OCI-LY1 (cell line): Measurements from ENCODE around the gene TMC4.

ENCODE experiments used
- EZH2 ChIP-seq: fragments of 200-600 bp; sonication (generic), shearing (Covaris generic); IDR thresholded peaks from 2 replicates; pipeline ENCODE4 v1.8.0; 2017; ENCODE audit warnings: borderline replicate concordance, mixed run types, mild to moderate bottlenecking, antibody characterized with exemption, low read length, moderate library complexity, mixed read lengths
- TF ChIP-seq, protein P1 (sequence below): fragments of 200-600 bp; sonication (generic), shearing (Covaris generic); IDR thresholded peaks from 2 replicates; pipeline ENCODE4 v1.5.1; 2017; ENCODE audit warnings: mild to moderate bottlenecking, antibody characterized with exemption, low read length, moderate library complexity, mixed read lengths

DNA sequence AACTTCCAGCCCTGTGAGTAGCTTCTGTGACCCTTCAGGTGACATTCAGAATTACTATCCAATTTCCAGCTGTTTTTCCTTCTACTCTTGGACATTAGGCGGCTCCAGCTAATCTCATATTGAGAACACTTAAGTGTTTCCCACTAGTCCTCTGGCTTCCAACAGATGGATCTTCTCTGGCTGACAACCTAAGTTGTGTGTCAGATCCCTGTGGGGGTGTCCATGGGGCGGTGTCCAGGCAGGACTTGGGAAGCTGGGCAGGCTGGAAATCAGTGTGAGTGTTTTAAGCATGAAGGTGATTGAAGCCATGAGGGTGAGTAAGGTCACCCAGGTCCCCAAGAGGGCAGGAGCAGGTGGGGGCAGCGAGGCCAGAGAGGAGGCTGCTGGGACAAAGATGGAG is 25.3 kb downstream of the TMC4 start:
- TF ChIP-seq, protein P1, sequence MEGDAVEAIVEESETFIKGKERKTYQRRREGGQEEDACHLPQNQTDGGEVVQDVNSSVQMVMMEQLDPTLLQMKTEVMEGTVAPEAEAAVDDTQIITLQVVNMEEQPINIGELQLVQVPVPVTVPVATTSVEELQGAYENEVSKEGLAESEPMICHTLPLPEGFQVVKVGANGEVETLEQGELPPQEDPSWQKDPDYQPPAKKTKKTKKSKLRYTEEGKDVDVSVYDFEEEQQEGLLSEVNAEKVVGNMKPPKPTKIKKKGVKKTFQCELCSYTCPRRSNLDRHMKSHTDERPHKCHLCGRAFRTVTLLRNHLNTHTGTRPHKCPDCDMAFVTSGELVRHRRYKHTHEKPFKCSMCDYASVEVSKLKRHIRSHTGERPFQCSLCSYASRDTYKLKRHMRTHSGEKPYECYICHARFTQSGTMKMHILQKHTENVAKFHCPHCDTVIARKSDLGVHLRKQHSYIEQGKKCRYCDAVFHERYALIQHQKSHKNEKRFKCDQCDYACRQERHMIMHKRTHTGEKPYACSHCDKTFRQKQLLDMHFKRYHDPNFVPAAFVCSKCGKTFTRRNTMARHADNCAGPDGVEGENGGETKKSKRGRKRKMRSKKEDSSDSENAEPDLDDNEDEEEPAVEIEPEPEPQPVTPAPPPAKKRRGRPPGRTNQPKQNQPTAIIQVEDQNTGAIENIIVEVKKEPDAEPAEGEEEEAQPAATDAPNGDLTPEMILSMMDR: no peak
- TF ChIP-seq EZH2: no peak
